Stomach (tissue), 4 donors: Measurements from ENCODE around the gene CCDC149.

Source experiments
- CTCF ChIP-seq, 7 experiments: fragments of 450-650 bp in 4 of 7; fragments of 200-600 bp in 3 of 7; sonication (generic) in 3 of 7; IDR thresholded peaks; one replicate each; pipeline ENCODE4 v1.5.1; 2016 to 2019; ENCODE audit warnings: antibody characterized with exemption in 7 of 7, control low read depth in 2 of 7, mild to moderate bottlenecking in 1 of 7
- POLR2A ChIP-seq, 4 donors: fragments of 450-650 bp; IDR thresholded peaks; one replicate each; pipeline ENCODE4 v1.6.1; 2016; ENCODE audit warnings: antibody characterized with exemption in 4 of 4, control low read depth in 2 of 4, mild to moderate bottlenecking in 1 of 4, moderate library complexity in 1 of 4

- TF ChIP-seq POLR2A (IDR thresholded peaks at IDR 0.05) (no peak), CTCF (IDR thresholded peaks at IDR 0.05) (no peak)
Observed at GRCh38 chr4:24792552-24792951, 120.3 kb downstream of the CCDC149 start.
